ENCODE results near the gene PIEZO2. TPM values are rescaled to one million over a fixed set of nuclear protein-coding genes. Genes with fewer than 3 reads are reported as not detected.

The PIEZO2 gene
- total RNA-seq, 2 experiments from 2014 or later: not detected

DNA sequence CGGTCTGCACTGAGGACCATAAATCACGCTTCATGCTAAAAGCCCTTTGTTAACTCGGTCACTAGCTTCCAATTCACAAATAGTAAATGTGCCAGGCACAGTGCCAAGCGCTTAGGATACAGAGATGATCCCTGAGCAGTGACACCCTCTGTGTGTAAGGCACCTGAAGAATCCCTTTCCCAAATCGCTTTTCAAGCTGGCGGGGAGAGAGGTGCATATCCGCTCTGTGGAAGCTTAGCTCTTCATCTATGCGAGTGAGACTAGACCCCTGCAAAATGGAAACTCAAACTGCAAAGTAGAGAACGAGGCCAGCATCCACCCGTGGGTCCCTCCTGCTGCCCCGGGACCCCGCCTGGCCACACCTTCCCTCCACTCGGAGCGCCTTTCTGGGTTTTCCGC is 2.4 kb downstream of the PIEZO2 start:
- ATAC-seq (ENCODE audit: poor library complexity) (no peak), DNase-seq (no peak)
- Histone ChIP-seq H3K9me3 (ENCODE audit: control insufficient read depth in 1 of 2, insufficient read depth in 1 of 2, low read length in 2 of 2) (peaks cover 0 to 17% of the 10 kb centered on the region in 2 experiments), H3K27me3 (ENCODE audit: control insufficient read depth in 1 of 2, insufficient read depth in 2 of 2, low read length in 2 of 2) (peaks cover 17 to 35% of the 10 kb centered on the region in 2 experiments), H3K27ac (ENCODE audit: low read depth in 1 of 2, low read length in 2 of 2) (no peak overlapping the region), H3K4me3 (ENCODE audit: low read length) (no peak overlapping the region), H3K36me3 (ENCODE audit: insufficient read depth, low read length) (no peaks in the 10 kb centered on the region), H3K4me1 (ENCODE audit: insufficient read depth, low read length) (no peaks in the 10 kb centered on the region)
- H3K4me3 Mint-ChIP-seq: no peak overlapping the region
- no peaks in the 10 kb centered on the region for H3K9me3 Mint-ChIP-seq
- no peaks in the 10 kb centered on the region for H3K4me1 Mint-ChIP-seq (ENCODE audit: low read depth)
- POLR2A ChIA-PET: no interaction called here
- H3K27me3 Mint-ChIP-seq: peaks cover 56% of the 10 kb centered on the region
- no peaks in the 10 kb centered on the region for H3K36me3 Mint-ChIP-seq (ENCODE audit: low read depth)
- CTCF ChIA-PET: no interaction called here
- H3K27ac Mint-ChIP-seq: no peak overlapping the region
- intact Hi-C loops (cut with DNase I, micrococcal nuclease): no loop called here
- TF ChIP-seq, protein P1, sequence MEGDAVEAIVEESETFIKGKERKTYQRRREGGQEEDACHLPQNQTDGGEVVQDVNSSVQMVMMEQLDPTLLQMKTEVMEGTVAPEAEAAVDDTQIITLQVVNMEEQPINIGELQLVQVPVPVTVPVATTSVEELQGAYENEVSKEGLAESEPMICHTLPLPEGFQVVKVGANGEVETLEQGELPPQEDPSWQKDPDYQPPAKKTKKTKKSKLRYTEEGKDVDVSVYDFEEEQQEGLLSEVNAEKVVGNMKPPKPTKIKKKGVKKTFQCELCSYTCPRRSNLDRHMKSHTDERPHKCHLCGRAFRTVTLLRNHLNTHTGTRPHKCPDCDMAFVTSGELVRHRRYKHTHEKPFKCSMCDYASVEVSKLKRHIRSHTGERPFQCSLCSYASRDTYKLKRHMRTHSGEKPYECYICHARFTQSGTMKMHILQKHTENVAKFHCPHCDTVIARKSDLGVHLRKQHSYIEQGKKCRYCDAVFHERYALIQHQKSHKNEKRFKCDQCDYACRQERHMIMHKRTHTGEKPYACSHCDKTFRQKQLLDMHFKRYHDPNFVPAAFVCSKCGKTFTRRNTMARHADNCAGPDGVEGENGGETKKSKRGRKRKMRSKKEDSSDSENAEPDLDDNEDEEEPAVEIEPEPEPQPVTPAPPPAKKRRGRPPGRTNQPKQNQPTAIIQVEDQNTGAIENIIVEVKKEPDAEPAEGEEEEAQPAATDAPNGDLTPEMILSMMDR (IDR thresholded peaks at IDR 0.05): no peak

DNA sequence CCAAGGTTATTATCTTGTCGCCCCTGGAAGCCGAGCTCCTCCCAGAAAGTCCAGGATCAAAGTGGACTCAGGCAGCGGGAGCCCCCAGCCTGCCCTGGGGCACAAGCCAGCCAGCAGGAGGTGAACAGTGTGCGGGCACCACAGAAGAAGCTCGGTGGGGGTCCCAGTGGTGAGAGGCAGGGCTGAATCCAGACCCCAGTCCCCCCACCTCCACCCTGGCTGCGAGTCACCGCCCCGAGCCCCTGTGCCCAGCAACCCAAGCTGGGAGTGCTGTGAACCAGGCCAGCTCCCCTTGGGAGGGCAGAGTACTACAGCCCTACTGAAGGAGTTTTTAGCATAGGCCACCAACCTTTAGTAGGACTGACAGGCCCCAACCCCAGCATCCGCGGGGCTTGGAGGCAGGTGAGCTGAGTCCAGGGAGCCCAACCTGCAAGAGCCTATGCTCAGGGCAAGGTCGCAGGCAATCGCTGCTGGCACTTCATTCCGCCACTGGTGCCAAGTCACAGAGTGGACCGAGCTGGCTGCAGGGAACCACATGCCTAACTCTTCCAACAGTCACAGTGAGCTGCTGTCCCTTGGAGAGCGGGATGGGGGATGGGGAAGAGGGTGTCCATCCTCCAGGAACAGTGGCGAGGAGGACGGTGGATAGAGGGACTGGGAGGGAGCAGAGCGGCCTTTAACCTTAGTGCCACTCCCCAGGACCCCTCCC is 3.0 kb downstream of the PIEZO2 start:
- Histone ChIP-seq H3K36me3 (ENCODE audit: insufficient read depth, low read length) (no peaks in the 10 kb centered on the region), H3K27me3 (ENCODE audit: control insufficient read depth in 1 of 2, insufficient read depth in 2 of 2, low read length in 2 of 2) (peaks cover 16 to 35% of the 10 kb centered on the region in 2 experiments), H3K4me3 (ENCODE audit: low read length) (no peak overlapping the region), H3K4me1 (ENCODE audit: insufficient read depth, low read length) (no peaks in the 10 kb centered on the region), H3K27ac (ENCODE audit: low read depth in 1 of 2, low read length in 2 of 2) (no peak overlapping the region), H3K9me3 (ENCODE audit: control insufficient read depth in 1 of 2, insufficient read depth in 1 of 2, low read length in 2 of 2) (peaks cover 0 to 17% of the 10 kb centered on the region in 2 experiments)
- Mint-ChIP-seq H3K36me3 (ENCODE audit: low read depth) (no peaks in the 10 kb centered on the region), H3K4me1 (ENCODE audit: low read depth) (no peaks in the 10 kb centered on the region), H3K9me3 (no peaks in the 10 kb centered on the region), H3K27me3 (peaks cover 50% of the 10 kb centered on the region), H3K4me3 (no peak overlapping the region), H3K27ac (no peak overlapping the region)
- TF ChIP-seq, protein P1 (IDR thresholded peaks at IDR 0.05): no peak
- ChIA-PET CTCF (no interaction called here), POLR2A (no interaction called here)
- ATAC-seq (ENCODE audit: poor library complexity) (no peak), DNase-seq (no peak)
- intact Hi-C loops (cut with DNase I, micrococcal nuclease): no loop called here

DNA sequence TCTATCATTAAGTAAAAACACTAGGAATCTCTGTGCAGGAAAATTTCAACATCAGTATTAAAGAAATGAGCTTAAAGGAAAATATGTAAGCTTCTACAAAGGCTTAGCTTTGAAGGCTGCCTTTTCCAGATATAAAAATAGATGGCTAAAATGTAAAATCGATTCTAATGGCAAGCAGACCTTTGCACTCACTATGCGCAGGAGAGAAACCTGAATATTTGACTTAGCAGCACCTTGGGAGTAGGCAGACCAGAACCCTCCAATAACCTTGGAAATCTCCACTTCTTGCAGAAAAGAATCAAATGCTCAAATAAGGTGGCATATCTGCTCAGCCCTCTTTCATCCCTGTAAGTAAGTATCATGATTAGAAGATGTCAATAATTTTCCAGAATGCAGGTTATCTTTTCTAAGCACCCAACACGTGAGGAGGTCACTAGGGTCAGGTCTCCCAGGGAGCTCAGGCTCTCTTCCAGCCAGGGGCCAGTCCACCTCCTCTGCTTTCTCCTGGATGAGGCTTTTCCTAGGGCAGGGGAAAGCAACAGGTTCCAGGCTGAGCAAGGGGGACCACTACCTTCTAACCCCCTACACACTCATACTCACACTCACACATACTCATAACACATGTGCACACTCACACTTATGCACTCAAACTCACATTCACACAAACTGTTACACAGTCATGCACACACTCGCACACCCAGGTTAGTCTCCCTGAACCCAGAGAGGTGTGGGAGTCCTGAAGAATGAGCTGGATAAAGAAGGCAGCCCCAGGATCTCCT is 3.8 kb downstream of the PIEZO2 start:
- DNase-seq (no peak), ATAC-seq (ENCODE audit: poor library complexity) (no peak)
- no peaks in the 10 kb centered on the region for H3K9me3 Mint-ChIP-seq
- H3K27ac Mint-ChIP-seq: no peak overlapping the region
- no peaks in the 10 kb centered on the region for H3K36me3 Mint-ChIP-seq (ENCODE audit: low read depth)
- intact Hi-C loops (cut with DNase I, micrococcal nuclease): no loop called here
- ChIA-PET CTCF (no interaction called here), POLR2A (no interaction called here)
- no peaks in the 10 kb centered on the region for H3K4me1 Mint-ChIP-seq (ENCODE audit: low read depth)
- no peak overlapping the region for H3K4me3 Mint-ChIP-seq
- TF ChIP-seq, protein P1 (IDR thresholded peaks at IDR 0.05): no peak
- Histone ChIP-seq H3K27ac (ENCODE audit: low read depth in 1 of 2, low read length in 2 of 2) (no peak overlapping the region), H3K27me3 (ENCODE audit: control insufficient read depth in 1 of 2, insufficient read depth in 2 of 2, low read length in 2 of 2) (peaks cover 14 to 29% of the 10 kb centered on the region in 2 experiments), H3K4me1 (ENCODE audit: insufficient read depth, low read length) (no peaks in the 10 kb centered on the region), H3K36me3 (ENCODE audit: insufficient read depth, low read length) (no peaks in the 10 kb centered on the region), H3K9me3 (ENCODE audit: control insufficient read depth in 1 of 2, insufficient read depth in 1 of 2, low read length in 2 of 2) (peaks cover 0 to 17% of the 10 kb centered on the region in 2 experiments), H3K4me3 (ENCODE audit: low read length) (no peak overlapping the region)
- H3K27me3 Mint-ChIP-seq: peaks cover 42% of the 10 kb centered on the region

Measured in CD4-positive, alpha-beta T cell (primary cell).